Measurements from ENCODE around the gene PSMD6. TPM values are rescaled to one million over a fixed set of nuclear protein-coding genes. Genes with fewer than 3 reads are reported as not detected.

PSMD6 gene
- total RNA-seq, 2 donors from 2014 or later, result 50.3 to 75.8 TPM

DNA sequence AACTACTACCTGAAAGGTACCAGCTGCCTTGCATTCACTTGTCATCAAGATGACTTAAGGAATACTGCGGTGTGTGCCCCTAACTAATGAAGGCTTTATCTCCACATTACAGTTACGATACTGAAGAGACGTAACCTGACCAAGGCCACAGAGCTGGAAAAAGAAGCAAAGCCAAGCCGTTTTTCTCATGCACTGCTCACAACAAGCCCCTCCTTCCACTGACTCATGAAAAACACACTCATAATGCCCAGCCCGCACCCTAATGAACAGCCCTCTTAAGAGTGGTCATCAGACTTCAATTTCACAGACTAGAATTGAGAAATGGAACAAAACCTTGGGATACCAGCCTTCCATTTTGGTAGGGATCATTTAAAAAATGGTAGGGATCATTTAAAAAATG lies 11.6 kb downstream of the PSMD6 start:
- TF ChIP-seq, protein P1, sequence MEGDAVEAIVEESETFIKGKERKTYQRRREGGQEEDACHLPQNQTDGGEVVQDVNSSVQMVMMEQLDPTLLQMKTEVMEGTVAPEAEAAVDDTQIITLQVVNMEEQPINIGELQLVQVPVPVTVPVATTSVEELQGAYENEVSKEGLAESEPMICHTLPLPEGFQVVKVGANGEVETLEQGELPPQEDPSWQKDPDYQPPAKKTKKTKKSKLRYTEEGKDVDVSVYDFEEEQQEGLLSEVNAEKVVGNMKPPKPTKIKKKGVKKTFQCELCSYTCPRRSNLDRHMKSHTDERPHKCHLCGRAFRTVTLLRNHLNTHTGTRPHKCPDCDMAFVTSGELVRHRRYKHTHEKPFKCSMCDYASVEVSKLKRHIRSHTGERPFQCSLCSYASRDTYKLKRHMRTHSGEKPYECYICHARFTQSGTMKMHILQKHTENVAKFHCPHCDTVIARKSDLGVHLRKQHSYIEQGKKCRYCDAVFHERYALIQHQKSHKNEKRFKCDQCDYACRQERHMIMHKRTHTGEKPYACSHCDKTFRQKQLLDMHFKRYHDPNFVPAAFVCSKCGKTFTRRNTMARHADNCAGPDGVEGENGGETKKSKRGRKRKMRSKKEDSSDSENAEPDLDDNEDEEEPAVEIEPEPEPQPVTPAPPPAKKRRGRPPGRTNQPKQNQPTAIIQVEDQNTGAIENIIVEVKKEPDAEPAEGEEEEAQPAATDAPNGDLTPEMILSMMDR (IDR thresholded peaks at IDR 0.05), result no peak
- Histone ChIP-seq H3K9me3 (no peaks in the 10 kb centered on the region), H3K27ac (no peak overlapping the region), H3K9ac (ENCODE audit: low read depth in 2 of 2, low read length in 2 of 2) (no peak overlapping the region), H3K36me3 (no peaks in the 10 kb centered on the region), H3K4me1 (no peaks in the 10 kb centered on the region), H3K4me3 (no peak overlapping the region), H3K27me3 (no peaks in the 10 kb centered on the region)
- no peak for DNase-seq
- intact Hi-C loops (cut with DNase I), result no loop called here

DNA sequence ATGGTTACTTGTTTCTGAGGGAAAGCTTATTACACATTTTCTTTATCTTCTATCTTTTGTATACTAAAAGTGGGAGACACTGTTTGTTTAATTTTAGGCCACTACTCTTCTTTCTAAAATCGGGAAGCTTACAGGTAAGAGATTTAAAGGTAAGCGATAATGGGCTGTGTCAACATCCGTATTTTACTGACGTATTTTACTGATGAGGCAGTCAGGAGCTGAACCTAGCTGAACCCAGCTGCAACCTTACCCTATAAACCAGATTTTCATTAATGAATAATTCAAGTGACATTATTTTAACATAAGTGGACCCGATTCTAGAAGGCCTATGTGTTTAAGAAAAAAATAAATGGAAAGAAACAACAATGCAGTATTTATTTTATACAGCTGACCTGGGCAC lies 13.1 kb downstream of the PSMD6 start:
- Histone ChIP-seq H3K9me3 (no peaks in the 10 kb centered on the region), H3K9ac (ENCODE audit: low read depth in 2 of 2, low read length in 2 of 2) (no peak overlapping the region), H3K36me3 (no peaks in the 10 kb centered on the region), H3K27ac (no peak overlapping the region), H3K27me3 (no peaks in the 10 kb centered on the region), H3K4me3 (no peak overlapping the region), H3K4me1 (no peaks in the 10 kb centered on the region)
- intact Hi-C loops (cut with DNase I), result no loop called here
- TF ChIP-seq, protein P1 (IDR thresholded peaks at IDR 0.05), result no peak
- no peak for DNase-seq

DNA sequence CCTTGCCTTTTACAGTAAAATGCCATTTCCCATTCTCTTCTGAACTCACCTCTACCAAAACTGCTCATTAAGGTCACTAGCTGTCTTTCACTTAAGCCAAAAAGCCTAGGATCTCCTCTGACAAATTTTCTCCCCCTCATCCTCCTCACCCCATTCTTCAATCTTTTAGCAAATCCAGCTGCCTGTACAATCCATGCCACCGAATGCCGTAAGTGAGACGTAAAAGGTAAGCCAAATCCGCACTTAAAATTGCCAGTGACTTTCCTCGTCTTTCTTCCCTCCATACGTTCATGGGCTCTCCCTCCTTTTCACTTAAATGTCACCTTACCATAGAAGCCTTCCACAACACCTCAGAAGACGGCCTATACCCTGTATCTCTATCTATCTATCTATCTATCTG lies 13.8 kb downstream of the PSMD6 start:
- Histone ChIP-seq H3K4me1 (no peaks in the 10 kb centered on the region), H3K9ac (ENCODE audit: low read depth in 2 of 2, low read length in 2 of 2) (no peak overlapping the region), H3K36me3 (no peaks in the 10 kb centered on the region), H3K27me3 (no peaks in the 10 kb centered on the region), H3K4me3 (no peak overlapping the region), H3K27ac (no peak overlapping the region), H3K9me3 (no peaks in the 10 kb centered on the region)
- no peak for DNase-seq
- intact Hi-C loops (cut with DNase I), result loop anchor here (10.0 kb wide), 1 partner anchor 665 kb away; no protein-coding TSS in a partner anchor
- TF ChIP-seq, protein P1 (IDR thresholded peaks at IDR 0.05), result no peak

DNA sequence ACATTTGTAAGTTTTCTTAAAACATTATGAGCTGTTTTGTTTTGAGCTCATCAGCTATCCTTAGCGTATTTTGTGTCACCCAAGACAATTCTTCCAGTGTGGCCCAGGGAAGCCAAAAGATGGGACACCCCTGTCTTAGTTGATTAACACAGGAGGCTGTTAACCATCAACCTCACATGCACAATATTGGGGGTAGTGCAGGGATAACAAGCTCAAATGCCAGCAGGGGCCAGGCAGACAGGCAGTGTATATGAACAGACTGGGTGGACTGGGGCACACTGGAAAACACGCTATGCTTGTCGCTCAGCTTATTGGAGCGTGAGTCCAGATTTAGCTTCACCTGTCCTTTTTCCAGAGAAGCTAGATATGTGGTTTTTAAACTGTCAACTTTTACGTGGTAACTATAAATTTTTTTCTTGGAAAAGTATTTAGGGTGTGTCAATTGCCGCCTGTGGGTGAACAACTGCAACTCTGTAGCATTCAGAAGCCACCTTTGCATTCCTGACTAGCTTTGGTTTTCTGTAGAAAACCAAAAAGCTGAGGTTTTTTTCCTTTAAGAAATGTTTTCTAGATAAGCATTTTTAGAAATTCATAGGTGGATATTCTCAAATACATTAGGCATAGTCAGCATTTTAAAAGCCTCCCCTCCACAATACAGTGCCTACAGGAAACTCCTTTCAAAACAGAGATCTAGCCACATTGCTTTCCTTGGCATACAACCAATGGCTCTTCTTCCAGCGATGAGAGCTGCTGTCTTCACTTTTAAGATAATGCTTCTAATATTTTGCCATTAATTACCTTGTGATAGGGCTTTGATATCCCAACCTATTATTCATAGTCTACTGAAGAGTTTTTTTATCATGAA lies 14.6 kb downstream of the PSMD6 start:
- Histone ChIP-seq H3K4me3 (no peak overlapping the region), H3K27ac (no peak overlapping the region), H3K27me3 (no peaks in the 10 kb centered on the region), H3K9me3 (no peaks in the 10 kb centered on the region), H3K36me3 (no peaks in the 10 kb centered on the region), H3K4me1 (no peaks in the 10 kb centered on the region), H3K9ac (ENCODE audit: low read depth in 2 of 2, low read length in 2 of 2) (no peak overlapping the region)
- intact Hi-C loops (cut with DNase I), result loop anchor here (10.0 kb wide), 1 partner anchor 664 kb away; no protein-coding TSS in a partner anchor
- TF ChIP-seq, protein P1 (IDR thresholded peaks at IDR 0.05), result no peak
- DNase-seq, result no peak

DNA sequence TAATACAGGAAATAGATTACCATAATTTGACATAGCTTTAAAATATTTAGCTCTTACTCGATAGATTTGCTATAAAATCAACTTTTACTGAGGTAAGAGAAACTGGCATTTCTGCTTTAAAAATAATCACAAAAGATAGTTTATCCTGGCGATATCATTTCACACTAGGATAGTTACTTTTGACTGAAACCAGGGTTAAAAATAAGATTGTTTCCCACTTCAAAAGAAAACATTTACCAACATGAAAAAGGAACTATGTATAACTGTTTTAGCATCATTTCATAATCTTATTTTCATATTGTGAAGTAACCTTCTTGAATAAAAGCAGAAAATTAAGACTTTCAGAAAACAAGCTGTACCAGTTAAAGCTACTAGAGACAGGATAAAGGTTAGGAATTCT lies 15.3 kb downstream of the PSMD6 start:
- TF ChIP-seq, protein P1 (IDR thresholded peaks at IDR 0.05), result no peak
- Histone ChIP-seq H3K27ac (no peak overlapping the region), H3K9ac (ENCODE audit: low read depth in 2 of 2, low read length in 2 of 2) (no peak overlapping the region), H3K4me1 (no peaks in the 10 kb centered on the region), H3K27me3 (no peaks in the 10 kb centered on the region), H3K4me3 (no peak overlapping the region), H3K36me3 (no peaks in the 10 kb centered on the region), H3K9me3 (no peaks in the 10 kb centered on the region)
- intact Hi-C loops (cut with DNase I), result loop anchor here (10.0 kb wide), 1 partner anchor 663 kb away; no protein-coding TSS in a partner anchor
- no peak for DNase-seq
